Measurements from ENCODE around the gene MTIF2. TPM values are rescaled to one million over a fixed set of nuclear protein-coding genes. Genes with fewer than 3 reads are reported as not detected.
"Not testable (repeated sequence)": the region's sequence is repeated elsewhere in the genome, so short reads cannot be mapped to it uniquely, and the experiment has no call there.

The MTIF2 gene
- total RNA-seq, 2 experiments from 2014 or later, result 27.7 to 33.5 TPM

DNA sequence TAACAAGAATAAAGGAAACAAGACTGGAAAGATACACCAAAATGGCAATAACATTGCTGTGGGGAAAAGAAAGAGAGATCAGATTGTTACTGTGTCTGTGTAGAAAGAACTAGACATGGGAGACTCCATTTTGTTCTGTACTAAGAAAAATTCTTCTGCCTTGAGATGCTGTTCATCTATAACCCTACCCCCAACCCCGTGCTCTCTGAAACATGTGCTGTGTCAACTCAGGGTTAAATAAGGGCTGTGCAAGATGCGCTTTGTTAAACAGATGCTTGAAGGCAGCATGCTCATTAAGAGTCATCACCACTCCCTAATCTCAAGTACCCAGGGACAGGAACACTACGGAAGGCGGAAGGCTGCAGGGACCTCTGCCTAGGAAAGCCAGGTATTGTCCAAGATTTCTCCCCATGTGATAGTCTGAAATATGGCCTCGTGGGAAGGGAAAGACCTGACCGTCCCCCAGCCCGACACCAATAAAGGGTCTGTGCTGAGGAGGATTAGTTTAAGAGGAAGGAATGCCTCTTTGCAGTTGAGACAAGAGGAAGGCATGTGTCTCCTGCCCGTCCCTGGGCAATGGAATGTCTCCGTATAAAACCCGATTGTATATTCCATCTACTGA, 10.3 kb upstream of the MTIF2 start:
- ATAC-seq; CTCF ChIA-PET; H3K27me3 Mint-ChIP-seq; DNase-seq; H3K9me3 Mint-ChIP-seq (ENCODE audit: low read depth); H3K27ac Mint-ChIP-seq; H3K4me3 Mint-ChIP-seq; H3K36me3 Mint-ChIP-seq: not testable (repeated sequence)
- H3K4me1 Mint-ChIP-seq, result peaks cover 22% of the 10 kb centered on the region

DNA sequence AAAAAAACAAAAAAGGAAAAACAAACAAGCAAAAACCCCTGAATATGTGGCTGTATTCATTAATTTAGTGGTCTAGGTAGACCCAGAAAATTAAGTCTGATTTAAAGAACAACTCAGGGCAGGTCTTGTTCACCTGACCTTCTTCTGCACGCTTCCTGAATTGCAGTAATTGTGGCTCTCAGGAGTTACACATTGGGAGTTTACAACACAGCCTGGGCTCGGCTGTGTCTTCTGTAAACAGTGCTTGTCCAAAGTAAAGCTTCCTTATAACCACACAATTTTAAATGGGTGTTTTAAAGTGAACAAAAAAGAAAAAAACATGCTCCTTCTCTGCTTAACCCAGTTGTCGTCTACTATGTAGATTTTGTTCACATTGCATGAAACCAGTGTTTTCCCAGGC, 8.3 kb upstream of the MTIF2 start:
- CTCF ChIA-PET, result no interaction called here
- Mint-ChIP-seq H3K4me3 (no peak overlapping the region), H3K4me1 (peaks cover 7% of the 10 kb centered on the region), H3K9me3 (ENCODE audit: low read depth) (no peaks in the 10 kb centered on the region), H3K27ac (no peak overlapping the region), H3K27me3 (peaks cover 3% of the 10 kb centered on the region), H3K36me3 (no peaks in the 10 kb centered on the region)
- DNase-seq (no peak), ATAC-seq (no peak)

DNA sequence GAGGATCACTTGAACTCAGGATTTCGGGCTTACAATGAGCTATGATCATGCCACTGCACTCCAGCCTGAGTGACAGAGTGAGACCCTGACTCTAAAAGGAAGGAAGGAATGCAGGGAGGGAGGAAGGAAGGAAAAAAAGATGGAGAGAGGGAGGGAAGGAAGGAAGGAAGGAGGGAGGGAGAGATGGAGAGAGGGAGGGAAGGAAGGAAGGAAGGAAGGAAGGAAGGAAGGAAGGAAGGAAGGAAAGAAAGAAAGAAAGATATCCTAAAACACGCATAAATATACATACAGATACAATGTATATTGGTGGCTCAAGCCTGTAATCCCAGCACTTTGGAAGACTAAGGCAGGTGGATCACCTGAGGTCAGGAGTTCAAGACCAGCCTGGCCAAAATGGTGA, 5.3 kb upstream of the MTIF2 start:
- DNase-seq; H3K36me3 Mint-ChIP-seq; H3K4me3 Mint-ChIP-seq; ATAC-seq; H3K27ac Mint-ChIP-seq; H3K27me3 Mint-ChIP-seq; CTCF ChIA-PET; H3K9me3 Mint-ChIP-seq (ENCODE audit: low read depth): not testable (repeated sequence)
- H3K4me1 Mint-ChIP-seq, result peaks cover 13% of the 10 kb centered on the region

DNA sequence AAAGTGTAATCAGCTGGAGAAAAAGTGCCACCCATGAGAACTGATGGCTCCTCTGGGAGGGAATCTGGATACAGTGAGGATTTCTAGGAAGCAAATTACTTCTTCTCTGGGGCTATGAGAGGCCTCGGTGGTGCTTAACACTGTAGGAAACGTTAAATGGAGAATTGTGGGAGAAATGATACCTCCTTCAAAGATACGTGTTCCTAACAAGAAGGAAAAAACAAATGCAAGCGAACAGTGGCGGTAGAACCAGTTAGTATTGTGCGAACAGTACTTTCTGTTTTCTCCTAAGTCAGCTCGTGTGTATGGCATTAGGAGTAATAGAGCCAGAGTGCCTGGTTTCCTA, 587 bp upstream of the MTIF2 start:
- Mint-ChIP-seq H3K27ac (peak overlapping the region; percentile 92), H3K9me3 (ENCODE audit: low read depth) (no peaks in the 10 kb centered on the region), H3K4me3 (peak overlapping the region; percentile 92), H3K4me1 (peaks cover 19% of the 10 kb centered on the region), H3K27me3 (peaks cover 3% of the 10 kb centered on the region), H3K36me3 (peaks cover 2% of the 10 kb centered on the region)
- no peak for ATAC-seq
- no peak for DNase-seq
- CTCF ChIA-PET, result interaction anchor here (1.0 to 1.4 kb wide), 2 partner anchors 12 to 37 kb away, joined by 3 to 4 read pairs; partner anchors contain the start of genes CLHC1 and RPS27A

DNA sequence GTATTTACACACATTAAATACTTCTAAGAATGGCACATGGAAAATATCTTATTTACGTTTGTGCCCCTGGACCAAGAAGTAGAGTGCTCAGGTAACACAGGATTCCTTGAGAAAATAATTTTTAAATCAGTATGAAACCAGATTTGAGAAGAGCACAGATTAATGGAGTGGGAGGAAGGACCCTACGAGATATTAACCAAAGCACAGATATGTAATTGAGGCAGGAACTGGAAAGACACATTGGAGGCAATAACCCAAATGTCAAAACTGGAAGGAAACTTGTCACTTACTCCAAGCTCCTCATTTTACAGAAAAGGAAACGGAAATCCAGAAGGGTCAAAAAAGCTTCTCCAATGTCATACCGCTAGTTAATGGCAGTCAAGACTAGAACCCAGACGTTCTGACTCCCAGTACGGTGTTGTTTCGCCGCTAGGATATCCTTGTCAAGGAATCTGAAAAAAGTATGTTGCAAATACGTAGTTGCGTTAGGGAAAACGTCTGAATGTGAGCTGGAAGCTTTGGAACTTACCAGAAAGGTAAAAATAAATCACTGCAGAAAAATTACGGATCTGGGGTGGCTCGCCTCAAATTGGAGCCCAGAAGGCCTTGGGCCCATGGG, 634 bp downstream of the MTIF2 start:
- Mint-ChIP-seq H3K4me1 (peaks cover 19% of the 10 kb centered on the region), H3K27me3 (peaks cover 3% of the 10 kb centered on the region), H3K36me3 (peaks cover 11% of the 10 kb centered on the region), H3K4me3 (peak overlapping the region; percentile 92), H3K9me3 (ENCODE audit: low read depth) (no peaks in the 10 kb centered on the region), H3K27ac (peak overlapping the region; percentile 92)
- no peak for ATAC-seq
- DNase-seq, result no peak
- CTCF ChIA-PET, result no interaction called here

DNA sequence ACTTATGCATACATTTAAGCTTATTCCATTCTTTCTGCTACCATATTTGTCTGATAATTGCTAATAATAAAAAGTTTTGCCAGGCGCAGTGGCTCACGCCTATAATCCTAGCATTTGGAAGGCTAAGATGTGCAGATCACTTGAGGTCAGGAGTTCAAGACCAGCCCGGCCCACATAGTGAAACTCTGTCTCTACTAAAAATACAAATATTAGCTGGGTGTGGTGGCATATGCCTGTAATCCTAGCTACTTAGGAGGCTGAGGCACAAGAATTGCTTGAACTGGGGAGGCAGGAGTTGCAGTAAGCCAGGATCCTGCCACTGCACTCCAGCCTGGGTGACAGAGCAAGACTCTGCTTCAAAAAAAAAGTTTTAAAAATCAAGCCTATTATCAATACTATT, 9.4 kb downstream of the MTIF2 start:
- not testable (repeated sequence) for H3K4me3 Mint-ChIP-seq; H3K4me1 Mint-ChIP-seq; ATAC-seq; DNase-seq; H3K9me3 Mint-ChIP-seq (ENCODE audit: low read depth); H3K27me3 Mint-ChIP-seq; H3K27ac Mint-ChIP-seq
- CTCF ChIA-PET, result interaction anchor here (0.8 kb wide), 2 partner anchors 27 to 555 kb away, joined by 3 read pairs; partner anchors contain the start of genes CLHC1 and RPS27A
- peaks cover 24% of the 10 kb centered on the region for H3K36me3 Mint-ChIP-seq

DNA sequence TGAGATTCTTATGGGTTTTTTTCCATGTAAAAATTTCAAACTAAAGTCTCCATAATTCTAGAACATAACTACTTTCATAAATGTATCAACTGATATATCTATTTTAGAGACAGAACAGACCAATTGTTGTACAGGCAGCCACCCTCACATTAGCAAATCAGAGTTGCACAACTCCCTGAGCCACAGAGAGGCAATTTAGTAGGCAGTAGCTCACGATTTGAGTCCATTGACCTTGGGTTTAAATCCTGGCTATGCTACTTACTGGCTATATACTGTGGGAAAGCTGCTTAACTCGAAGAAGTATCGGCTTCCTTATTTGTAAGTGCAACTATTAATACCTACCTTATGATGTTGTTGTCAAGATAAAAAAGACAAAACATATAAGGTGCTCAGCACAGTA, 16.2 kb downstream of the MTIF2 start:
- Mint-ChIP-seq H3K27ac (no peak overlapping the region), H3K9me3 (ENCODE audit: low read depth) (no peaks in the 10 kb centered on the region), H3K36me3 (peaks cover 29% of the 10 kb centered on the region), H3K27me3 (no peaks in the 10 kb centered on the region), H3K4me3 (no peak overlapping the region), H3K4me1 (peaks cover 6% of the 10 kb centered on the region)
- ATAC-seq (no peak), DNase-seq (no peak)
- CTCF ChIA-PET, result interaction anchor here (1.5 kb wide), 1 partner anchor 11 kb away, joined by 4 read pairs; no protein-coding TSS in a partner anchor

DNA sequence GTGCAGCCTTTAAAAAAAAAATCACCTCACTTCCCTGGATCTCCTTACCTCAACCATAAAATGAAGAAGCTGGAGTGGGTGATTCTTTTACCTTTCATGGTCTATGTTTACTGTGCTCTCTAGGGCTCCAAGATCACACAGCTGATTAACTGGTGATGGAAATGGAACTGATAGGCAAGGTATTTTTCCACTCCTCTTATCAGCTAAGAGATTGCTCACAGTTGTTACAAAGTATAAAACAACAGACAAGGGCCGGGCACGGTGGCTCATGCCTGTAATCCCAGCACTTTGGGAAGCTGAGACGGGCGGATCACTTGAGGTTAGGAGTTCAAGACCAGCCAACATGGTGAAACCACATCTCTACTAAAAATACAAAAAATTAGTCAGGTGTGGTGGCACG, 22.0 kb downstream of the MTIF2 start:
- H3K27ac Mint-ChIP-seq, result no peak overlapping the region
- H3K36me3 Mint-ChIP-seq, result peaks cover 23% of the 10 kb centered on the region
- H3K4me1 Mint-ChIP-seq, result peaks cover 6% of the 10 kb centered on the region
- H3K27me3 Mint-ChIP-seq, result no peaks in the 10 kb centered on the region
- CTCF ChIA-PET, result no interaction called here
- H3K4me3 Mint-ChIP-seq, result no peak overlapping the region
- no peaks in the 10 kb centered on the region for H3K9me3 Mint-ChIP-seq (ENCODE audit: low read depth)
- DNase-seq, result no peak
- no peak for ATAC-seq

DNA sequence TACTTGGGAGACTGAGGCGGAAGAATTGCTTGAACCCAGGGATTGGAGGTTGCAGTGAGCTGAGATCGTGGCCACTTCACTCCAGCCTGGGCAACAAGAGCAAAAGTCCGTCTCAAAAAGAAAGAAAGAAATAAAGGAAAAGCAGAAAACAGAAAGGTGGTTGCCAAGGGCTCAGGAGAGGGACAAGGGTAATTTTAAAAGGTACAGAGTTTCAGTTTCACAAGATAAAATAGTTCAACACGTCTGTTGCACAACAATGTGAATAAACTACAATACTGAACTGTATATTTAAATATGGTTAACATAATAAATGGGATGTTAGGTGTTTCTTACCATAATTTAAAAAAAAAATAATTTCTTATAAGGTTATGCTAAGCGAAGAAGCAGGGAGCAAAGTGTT, 23.6 kb downstream of the MTIF2 start:
- Mint-ChIP-seq H3K27me3 (no peaks in the 10 kb centered on the region), H3K27ac (no peak overlapping the region), H3K4me3 (no peak overlapping the region), H3K36me3 (peaks cover 20% of the 10 kb centered on the region), H3K4me1 (peaks cover under 1% of the 10 kb centered on the region), H3K9me3 (ENCODE audit: low read depth) (no peaks in the 10 kb centered on the region)
- ATAC-seq, result no peak
- CTCF ChIA-PET, result no interaction called here
- DNase-seq, result no peak

DNA sequence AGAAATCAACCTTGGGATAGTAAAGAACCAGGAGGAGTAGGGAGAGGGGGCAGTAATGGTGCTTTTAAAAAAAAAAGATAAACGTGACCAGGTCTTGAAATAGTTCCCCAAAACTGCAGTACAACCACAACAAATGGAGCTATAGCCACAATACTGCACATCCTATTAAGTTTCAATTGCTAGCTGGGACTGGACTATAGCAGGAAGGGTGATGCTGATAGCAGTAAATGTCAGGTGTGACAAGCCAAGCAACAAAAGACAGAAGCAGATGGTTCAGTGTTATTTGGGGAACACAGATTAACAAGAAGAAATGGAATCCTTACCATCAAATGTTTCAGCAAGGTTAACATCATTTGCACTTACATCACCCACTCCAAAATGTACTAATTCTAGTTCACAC, 26.4 kb downstream of the MTIF2 start:
- Mint-ChIP-seq H3K36me3 (peaks cover 21% of the 10 kb centered on the region), H3K27ac (no peak overlapping the region), H3K27me3 (no peaks in the 10 kb centered on the region), H3K4me1 (peaks cover 3% of the 10 kb centered on the region), H3K4me3 (no peak overlapping the region), H3K9me3 (ENCODE audit: low read depth) (no peaks in the 10 kb centered on the region)
- ATAC-seq (no peak), DNase-seq (no peak)
- CTCF ChIA-PET, result no interaction called here

DNA sequence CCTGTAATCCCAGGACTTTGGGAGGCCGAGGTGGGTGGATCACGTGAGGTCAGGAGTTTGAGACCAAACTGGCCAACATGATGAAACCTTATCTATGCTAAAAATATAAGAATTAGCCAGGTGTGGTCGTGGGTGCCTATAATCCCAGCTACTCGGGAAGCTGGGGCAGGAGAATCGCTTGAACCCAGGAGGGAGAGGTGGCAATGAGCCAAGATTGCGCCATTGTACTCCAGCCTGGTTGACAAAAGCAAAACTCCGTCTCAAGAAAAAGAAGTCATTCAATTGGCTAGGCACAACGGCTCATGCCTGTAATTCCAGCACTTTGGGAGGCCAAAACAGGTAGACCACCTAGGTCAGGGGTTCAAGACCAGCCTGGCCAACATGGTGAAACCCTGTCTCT, 27.4 kb downstream of the MTIF2 start:
- H3K27me3 Mint-ChIP-seq, ATAC-seq, CTCF ChIA-PET: not testable (repeated sequence)

DNA sequence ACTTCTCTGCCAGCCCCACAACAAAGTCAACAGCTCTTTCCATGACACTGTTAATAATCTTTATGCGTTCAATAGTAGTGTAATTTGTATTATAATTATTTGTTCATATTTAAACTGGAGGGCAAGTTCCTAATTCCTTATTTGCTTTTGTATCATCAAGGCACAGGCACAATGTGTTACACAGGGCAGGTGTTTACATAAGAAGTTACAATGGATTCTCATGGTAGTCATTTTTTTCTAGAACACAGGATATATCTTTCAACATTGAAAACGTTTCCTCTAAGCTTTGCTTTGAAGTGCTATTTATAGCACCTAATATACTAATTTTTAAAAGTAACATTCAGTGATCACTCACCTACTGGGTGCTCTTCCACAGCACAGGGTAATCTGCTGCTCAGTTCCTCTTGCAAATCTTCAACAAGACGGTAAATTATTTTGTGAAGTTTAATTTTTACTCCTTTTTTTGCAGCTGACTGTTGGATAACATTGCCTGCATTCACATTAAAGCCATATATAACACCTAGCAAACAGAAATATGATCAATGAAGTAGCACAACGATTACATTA, 29.3 kb downstream of the MTIF2 start:
- no peaks in the 10 kb centered on the region for H3K9me3 Mint-ChIP-seq (ENCODE audit: low read depth)
- no peak overlapping the region for H3K4me3 Mint-ChIP-seq
- DNase-seq, result no peak
- no peak for ATAC-seq
- no peaks in the 10 kb centered on the region for H3K27me3 Mint-ChIP-seq
- H3K27ac Mint-ChIP-seq, result no peak overlapping the region
- CTCF ChIA-PET, result interaction anchor here (1.1 kb wide), 1 partner anchor 13 kb away, joined by 3 read pairs; no protein-coding TSS in a partner anchor
- peaks cover 19% of the 10 kb centered on the region for H3K4me1 Mint-ChIP-seq
- H3K36me3 Mint-ChIP-seq, result peaks cover 35% of the 10 kb centered on the region

More for the DNA sequence above, 27.4 kb downstream of the MTIF2 start:
- not testable (repeated sequence) for H3K9me3 Mint-ChIP-seq (ENCODE audit: low read depth); DNase-seq; H3K27ac Mint-ChIP-seq; H3K4me3 Mint-ChIP-seq; H3K4me1 Mint-ChIP-seq
- peaks cover 20% of the 10 kb centered on the region for H3K36me3 Mint-ChIP-seq

DNA sequence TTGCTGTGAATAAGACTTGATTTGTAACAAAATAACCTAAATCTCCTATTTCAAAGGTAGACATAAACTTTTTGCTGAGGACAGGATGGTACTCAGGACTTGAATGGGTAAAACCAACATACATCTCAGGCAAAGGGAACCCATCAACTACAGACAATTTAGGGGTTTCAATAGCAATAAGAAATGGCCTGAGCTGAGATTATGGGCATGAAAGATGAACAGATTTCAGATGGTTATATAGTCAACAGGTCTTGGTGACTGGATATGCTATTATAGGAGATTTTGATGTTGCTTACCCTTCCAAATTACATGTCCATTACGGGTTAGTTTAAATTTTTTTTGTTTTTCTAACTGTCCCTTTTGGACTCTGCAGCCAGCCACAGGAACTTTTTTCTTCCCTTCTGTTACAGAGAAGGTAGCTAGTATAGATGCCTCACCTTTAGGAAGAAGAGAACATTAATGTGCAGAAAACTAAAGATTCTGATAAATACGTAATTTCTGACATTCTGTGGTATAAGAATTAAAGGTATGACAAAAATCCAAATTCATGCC, 32.0 kb downstream of the MTIF2 start:
- H3K27me3 Mint-ChIP-seq, result no peaks in the 10 kb centered on the region
- no peak overlapping the region for H3K27ac Mint-ChIP-seq
- H3K4me3 Mint-ChIP-seq, result no peak overlapping the region
- CTCF ChIA-PET, result no interaction called here
- peaks cover 32% of the 10 kb centered on the region for H3K4me1 Mint-ChIP-seq
- DNase-seq (no peak), ATAC-seq (no peak)
- H3K36me3 Mint-ChIP-seq, result peaks cover 42% of the 10 kb centered on the region
- H3K9me3 Mint-ChIP-seq (ENCODE audit: low read depth), result no peaks in the 10 kb centered on the region

Data from activated CD8-positive, alpha-beta memory T cell treated with anti-CD3 and anti-CD28 coated beads, Interleukin-2, amount 10 ng/mL, durations not matched to agents 7 days and 5 days (primary cell).